Pulmonary artery endothelial cell (primary cell): ENCODE measurements around the gene RNF224. TPM values are rescaled to one million over a fixed set of nuclear protein-coding genes. Genes with fewer than 3 reads are reported as not detected.

Experiments used
- DNase-seq: peaks from one replicate; pipeline ENCODE4 v3.0.0-alpha.2; 2011; ENCODE audit warnings: low read depth, low spot score
- total RNA-seq: library from RNA; depleted of rRNA; stranded (reverse); fragments of >200 nt; gene quantifications from 2 replicates; pipeline ENCODE4 v1.2.3, GENCODE V29; 2014

The RNF224 gene
- total RNA-seq, 1 donor from 2014 or later = 0.07 TPM

- no peak for DNase-seq
Measured at GRCh38 chr9:137214620-137215019, 12.7 kb upstream of the RNF224 start.

- DNase-seq = no peak
Measured at GRCh38 chr9:137215196-137215986, 11.9 kb upstream of the RNF224 start.

GRCh38 chr9:137216188-137216965 lies 10.9 kb upstream of the RNF224 start:
- DNase-seq = no peak

GRCh38 chr9:137217276-137218211 lies 9.8 kb upstream of the RNF224 start:
- DNase-seq = no peak

- DNase-seq = no peak
Measured at GRCh38 chr9:137218212-137218753, 9.0 kb upstream of the RNF224 start.

GRCh38 chr9:137218754-137219271 lies 8.5 kb upstream of the RNF224 start:
- DNase-seq = no peak

GRCh38 chr9:137219757-137220316 lies 7.5 kb upstream of the RNF224 start:
- DNase-seq = no peak

GRCh38 chr9:137220317-137221094 lies 6.8 kb upstream of the RNF224 start:
- DNase-seq = no peak

- no peak for DNase-seq
Measured at GRCh38 chr9:137221095-137221505, 6.2 kb upstream of the RNF224 start.

- no peak for DNase-seq
Measured at GRCh38 chr9:137221506-137222111, 5.7 kb upstream of the RNF224 start.

GRCh38 chr9:137222190-137223077 lies 4.9 kb upstream of the RNF224 start, which contains the start of gene RNF208:
RNF208 (minus strand) TSS chr9:137222240; CDS start chr9:137221212, 1,028 bp downstream.
- no peak for DNase-seq

GRCh38 chr9:137223078-137223970 lies 4.0 kb upstream of the RNF224 start:
- DNase-seq = peak; percentile 94

GRCh38 chr9:137224830-137225694 lies 2.2 kb upstream of the RNF224 start, which contains the start of gene CYSRT1:
CYSRT1 (plus strand) TSS chr9:137225174; CDS start chr9:137225622, 448 bp downstream.
- DNase-seq = no peak

- DNase-seq = no peak
Measured at GRCh38 chr9:137225699-137226331, 1.5 kb upstream of the RNF224 start.

GRCh38 chr9:137226338-137227053 lies 806 bp upstream of the RNF224 start:
- DNase-seq = no peak
